ENCODE measurements around the gene SLC7A4.

GRCh38 chr22:20985720-20986119 is 46.6 kb downstream of the SLC7A4 start:
- TF ChIP-seq FOXM1 (IDR thresholded peaks at IDR 0.05; ENCODE audit: borderline replicate concordance): no peak
- no peak for TF ChIP-seq SP1 (IDR thresholded peaks at IDR 0.05)
- TF ChIP-seq L3MBTL2 (conservative IDR thresholded peaks at IDR 0.05): no peak

Data from HEK293T (cell line).